Pancreas (tissue), 10 donors: ENCODE data around the gene IST1. TPM values are rescaled to one million over a fixed set of nuclear protein-coding genes. Genes with fewer than 3 reads are reported as not detected.

Experiments
- ATAC-seq, 4 donors: fragments of 200-7000 bp; cut with Tn5 transposase; one replicate each; pipeline versions ENCODE4 v1.8.0 to v1.9.1; 2020; ENCODE audit warnings: mild to moderate bottlenecking in 4 of 4, moderate library complexity in 4 of 4
- DNase-seq, 6 donors: peaks; one replicate each; pipeline ENCODE4 v3.0.0-alpha.2; 2020
- FAIRE-seq: peaks from 2 replicates; lab custom pipeline; 2012; peaks lifted over from hg19 to GRCh38; lab: Jason Lieb, UNC
- H3K27ac ChIP-seq, 4 donors: fragments of 200-600 bp; sonication (generic); 1 replicate in 3 of 4; 2 replicates in 1 of 4; pipeline versions ENCODE4 v1.5.0 to v1.8.0; 2020
- H3K27me3 ChIP-seq, 4 donors: fragments of 200-600 bp; one replicate each; pipeline ENCODE4 v1.8.0; 2021
- H3K36me3 ChIP-seq, 3 donors: fragments of 200-600 bp; sonication (generic) in 1 of 3; one replicate each; pipeline versions ENCODE4 v1.5.0 to v1.8.0; 2020 to 2021
- H3K4me1 ChIP-seq, 3 donors: fragments of 200-600 bp; one replicate each; pipeline ENCODE4 v1.8.0; 2021
- H3K4me3 ChIP-seq, 4 donors: fragments of 200-600 bp; sonication (generic) in 2 of 4; one replicate each; pipeline versions ENCODE4 v1.5.0 to v1.8.0; 2020 to 2021
- H3K9me3 ChIP-seq, 4 donors: fragments of 200-600 bp; one replicate each; pipeline ENCODE4 v1.8.0; 2021
- CTCF ChIP-seq, 4 donors: fragments of 200-600 bp; sonication (generic) in 3 of 4; IDR thresholded peaks; one replicate each; pipeline versions ENCODE4 v1.5.0 to v1.8.0; 2021; ENCODE audit warnings: antibody characterized with exemption in 4 of 4
- WGBS, 2 donors: extraction: QIAGEN DNeasy Blood & Tissue Kit; methylation state at CpG; one replicate each; pipeline ENCODE4 v1.1.7; 2013; 5-methylcytosine and 5-hydroxymethylcytosine counted together
- intact Hi-C, 3 donors: fragments of 100-400 bp; cut with DNase I; formaldehyde crosslinking; loops; one replicate each; pipeline versions ENCODE4 v1.11.1 to v1.14.2; 2022
- polyA plus RNA-seq, 2 donors: library from polyadenylated mRNA; stranded (reverse); fragments of 200-250 nt; gene quantifications; one replicate each; pipeline ENCODE4 v1.2.3, GENCODE V29; 2013
- total RNA-seq, 6 donors: library from RNA; stranded (reverse); fragmentation: NEBNext Ultra II Directional in 4 of 6; extraction: Animal tissue kit (Norgen Biotek cat#: 25700) in 4 of 6; gene quantifications; one replicate each; pipeline versions ENCODE4 v1.2.1 to v1.2.4, GENCODE V29; 2021 to 2023
- donor health status: healthy with polysubstance abuse.
- donor health status: DM: no; HTN: no; CAD: no; lungs with moderate emphysema.
- donor health status: DM: no; HTN: no; CAD: no.
- donor health status: control.
- donor health status: control.
- donor health status: Bipolar disorder and iron deficiency.
- donor health status: DM: yes; HTN: yes; CAD: no.
- donor health status: DM: no; HTN: no; CAD: no.
- donor health status: DM: no; HTN: no; CAD: no.
- donor health status: DM: yes; HTN: yes; CAD: no.

IST1 gene
- total and polyA plus RNA-seq, 8 donors, result 56.1 to 121 (median 69.4) TPM

DNA sequence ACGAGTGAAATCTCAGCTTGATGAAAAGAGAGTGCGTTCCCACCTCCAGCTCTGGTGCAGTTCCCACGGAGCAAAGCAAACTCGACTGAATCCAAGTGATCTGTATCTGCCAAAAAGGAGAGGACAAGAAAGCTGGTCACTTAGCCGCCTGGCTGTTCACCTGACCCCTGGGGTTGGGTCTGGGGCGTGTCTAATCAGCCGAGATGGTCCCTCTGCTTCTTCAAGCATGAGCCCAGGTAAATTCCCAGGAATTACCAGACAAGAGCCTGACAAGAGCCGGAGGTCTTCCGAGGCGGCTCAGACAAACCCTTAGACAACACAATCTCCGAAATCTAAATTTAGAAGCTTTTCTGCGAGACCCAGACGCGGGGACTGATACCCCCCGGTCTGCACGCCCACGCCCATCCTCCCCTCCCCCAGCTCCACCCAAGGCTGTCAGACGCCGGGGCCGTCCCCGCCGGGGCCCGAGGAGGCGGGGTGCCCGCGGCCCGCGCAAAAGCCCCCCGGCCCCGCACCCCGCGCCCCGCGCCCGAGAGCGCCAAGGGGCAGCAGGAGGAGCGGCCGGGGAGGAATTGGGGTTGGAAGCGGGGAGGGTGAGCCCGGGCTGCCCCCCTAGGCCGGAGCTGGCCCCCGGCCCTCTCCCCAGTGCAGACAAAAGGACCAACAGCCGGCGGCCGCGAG lies 12.0 kb upstream of the IST1 start:
- intact Hi-C loops, result no loop called here
- WGBS, 2 donors, result 0 to 1% methylated on average over 36 to 46 of the region's 46 CpGs
- ATAC-seq (peak; percentile 42 to 67 (median 54)), DNase-seq (peak in 5 of 6 donors; percentile 35 to 78 (median 59)), FAIRE-seq (no peak)
- no peak for TF ChIP-seq CTCF (IDR thresholded peaks at IDR 0.05)
- Histone ChIP-seq H3K4me3 (peak overlapping the region; percentile 79 to 98 (median 90)), H3K36me3 (peaks cover 0 to 10% (median 0%) of the 10 kb centered on the region in 3 donors), H3K9me3 (no peaks in the 10 kb centered on the region), H3K27me3 (no peaks in the 10 kb centered on the region), H3K27ac (peak overlapping the region; percentile 66 to 88 (median 84)), H3K4me1 (peaks cover 0 to 10% (median 0%) of the 10 kb centered on the region in 3 donors)

DNA sequence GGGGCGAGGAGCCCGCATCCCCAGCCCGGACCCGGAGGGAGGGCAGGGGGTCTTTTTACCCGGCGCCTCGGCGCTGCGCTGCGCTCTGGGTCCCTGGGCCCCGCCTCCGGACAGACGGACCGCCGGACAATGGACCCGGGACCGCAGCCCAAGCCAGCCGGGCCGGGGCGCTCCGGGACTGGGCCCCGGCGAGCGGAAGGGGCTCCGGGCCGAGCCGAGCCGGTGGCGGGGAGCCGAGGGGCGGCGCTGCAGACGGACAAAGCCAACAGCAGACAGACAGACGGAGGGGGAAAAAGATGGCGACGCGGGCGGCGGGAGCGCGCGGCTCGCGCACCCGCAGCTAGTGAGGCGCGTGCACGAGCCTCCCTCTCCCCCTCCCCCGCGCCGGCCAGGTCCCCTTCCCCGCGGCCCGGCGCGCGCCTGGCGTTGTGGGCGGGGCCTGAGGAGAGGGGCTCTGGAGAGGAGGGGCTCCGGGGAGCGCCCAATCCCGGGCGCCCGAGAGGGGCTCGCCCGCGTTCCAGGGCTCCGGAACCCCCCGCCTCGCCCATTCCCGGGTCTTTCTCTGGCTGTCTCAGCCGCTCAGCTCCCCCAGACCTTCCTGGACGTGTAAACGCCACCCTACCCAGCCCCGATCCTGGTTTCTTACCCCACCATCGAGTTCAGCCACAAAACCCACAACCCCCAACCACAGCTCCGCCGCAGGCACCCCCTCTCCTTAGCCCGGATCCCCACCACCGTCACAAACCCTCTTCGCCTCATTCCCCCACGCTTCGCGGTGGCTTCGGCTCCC lies 11.3 kb upstream of the IST1 start, which contains the start of gene ZNF821:
TSS of gene ZNF821 (minus strand) at position 334 of the 790 bp plus-strand sequence. CDS start 4,236 bp downstream, outside the sequence.
- intact Hi-C loops, result no loop called here
- DNase-seq (peak; percentile 73 to 89 (median 82)), ATAC-seq (peak; percentile 91 to 92 (median 92)), FAIRE-seq (no peak)
- Histone ChIP-seq H3K27me3 (no peaks in the 10 kb centered on the region), H3K27ac (peak within 1 kb of the TSS; percentile 66 to 88 (median 84)), H3K36me3 (peaks cover 0 to 10% (median 0%) of the 10 kb centered on the region in 3 donors), H3K4me3 (peak within 1 kb of the TSS; percentile 79 to 98 (median 90)), H3K4me1 (peaks cover 0 to 10% (median 0%) of the 10 kb centered on the region in 3 donors), H3K9me3 (no peaks in the 10 kb centered on the region)
- TF ChIP-seq CTCF (IDR thresholded peaks at IDR 0.05), result peak in 3 of 4 donors; percentile 13 to 34 (median 18)
- 0 to 1% methylated on average over 36 to 84 of the region's 85 CpGs for WGBS, 2 donors

DNA sequence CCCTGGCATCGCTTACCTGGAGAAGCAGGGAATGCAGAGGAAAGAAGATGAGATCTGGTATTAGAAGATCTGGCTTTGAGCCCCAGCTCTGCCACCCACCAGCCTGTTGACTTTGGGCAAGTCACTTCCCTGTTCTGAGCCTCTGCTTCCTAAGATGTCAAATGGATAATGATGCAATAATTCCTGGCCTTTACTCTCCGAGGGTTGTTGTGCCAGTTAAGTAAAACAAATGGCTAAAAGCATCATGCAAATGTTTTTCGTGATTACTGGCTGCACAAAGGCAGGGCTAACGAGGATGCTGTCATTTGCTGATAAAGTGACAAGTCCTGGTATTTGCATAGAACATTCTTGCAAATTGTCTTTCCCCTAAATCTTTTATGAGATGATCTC lies 10.1 kb upstream of the IST1 start:
- TF ChIP-seq CTCF (IDR thresholded peaks at IDR 0.05), result no peak
- ATAC-seq, result no peak
- intact Hi-C loops, result no loop called here
- no peaks in the 10 kb centered on the region for H3K9me3 ChIP-seq
- no peak for FAIRE-seq
- no peak overlapping the region for H3K27ac ChIP-seq
- peaks cover 0 to 10% (median 0%) of the 10 kb centered on the region in 3 donors for H3K4me1 ChIP-seq
- H3K4me3 ChIP-seq, result no peak overlapping the region
- 51 to 56% methylated on average over 4 of the region's 4 CpGs for WGBS, 2 donors
- H3K36me3 ChIP-seq, result peaks cover 0 to 5% (median 0%) of the 10 kb centered on the region in 3 donors
- no peak for DNase-seq
- no peaks in the 10 kb centered on the region for H3K27me3 ChIP-seq

GRCh38 chr16:71889147-71889546 lies 6.2 kb upstream of the IST1 start:
- DNase-seq (no peak), ATAC-seq (no peak), FAIRE-seq (no peak)
- Histone ChIP-seq H3K27me3 (no peaks in the 10 kb centered on the region), H3K4me1 (peaks cover 0 to 6% (median 0%) of the 10 kb centered on the region in 3 donors), H3K27ac (no peak overlapping the region), H3K36me3 (no peaks in the 10 kb centered on the region), H3K4me3 (no peak overlapping the region), H3K9me3 (no peaks in the 10 kb centered on the region)
- TF ChIP-seq CTCF (IDR thresholded peaks at IDR 0.05), result no peak
- intact Hi-C loops, result no loop called here
- WGBS, 2 donors, result 88 to 96% methylated on average over 3 of the region's 3 CpGs
